PC-9 (cell line): ENCODE data around the gene FAM72A. TPM values are rescaled to one million over a fixed set of nuclear protein-coding genes. Genes with fewer than 3 reads are reported as not detected.
A peak's percentile ranks its signal among the peaks of the same experiment; 100 is the strongest.
"Not testable (repeated sequence)": the region's sequence is repeated elsewhere in the genome, so short reads cannot be mapped to it uniquely, and the experiment has no call there.

Experiments used
- BruUV-seq: library from RNA; stranded (reverse); fragments of 400-500 nt; replicated peaks from 2 replicates; lab custom pipeline; 2021; lab: Mats Ljungman, UMichigan
- CTCF ChIA-PET: fragments of 300-600 bp; sonication (Branson Sonifier 250); formaldehyde crosslinking; loops from one replicate; lab custom pipeline; 2022; ENCODE audit warnings: antibody characterized with exemption; lab: Charles Lee
- POLR2A ChIA-PET: fragments of 300-600 bp; sonication (Branson Sonifier 250); formaldehyde crosslinking; loops from one replicate; lab custom pipeline; 2022; ENCODE audit warnings: antibody characterized with exemption; ENCODE audit not compliant: unreplicated experiment; lab: Charles Lee
- DNase-seq, 2 experiments: peaks; one replicate each; pipeline versions ENCODE4 v3.0.0 to v3.0.0-alpha.2; 2015 to 2022; ENCODE audit warnings: mixed read lengths in 1 of 2
- H2AFZ ChIP-seq: fragments of 200-600 bp; sonication (generic); 2 replicates; pipeline ENCODE4 v1.8.1; 2017; ENCODE audit warnings: antibody characterized with exemption
- H3F3A ChIP-seq: fragments of 200-600 bp; sonication (generic); 2 replicates; pipeline ENCODE4 v1.8.1; 2017; ENCODE audit warnings: antibody characterized with exemption, mild to moderate bottlenecking, low read depth; ENCODE audit not compliant: insufficient read depth
- H3K27ac ChIP-seq: fragments of 200-600 bp; sonication (generic); 2 replicates; pipeline ENCODE4 v1.6.1; 2016; ENCODE audit warnings: mixed run types
- H3K27me3 ChIP-seq: fragments of 200-600 bp; sonication (generic); 2 replicates; pipeline ENCODE4 v1.6.1; 2016; ENCODE audit warnings: low read depth, mixed run types; ENCODE audit not compliant: insufficient read depth
- H3K36me3 ChIP-seq: fragments of 200-600 bp; sonication (generic); 2 replicates; pipeline ENCODE4 v1.6.1; 2016; ENCODE audit warnings: low read depth, mixed run types
- H3K4me1 ChIP-seq: fragments of 200-600 bp; sonication (generic); replicated peaks from 2 replicates; pipeline ENCODE4 v1.6.1; 2016; ENCODE audit warnings: mixed run types; ENCODE audit not compliant: insufficient read depth
- H3K4me2 ChIP-seq: fragments of 200-600 bp; sonication (generic); 2 replicates; pipeline ENCODE4 v1.6.1; 2017; ENCODE audit warnings: mixed run types
- H3K4me3 ChIP-seq: fragments of 200-600 bp; sonication (generic); 2 replicates; pipeline ENCODE4 v1.6.1; 2016; ENCODE audit warnings: mixed run types
- H3K79me2 ChIP-seq: fragments of 200-600 bp; sonication (generic); 2 replicates; pipeline ENCODE4 v1.6.1; 2017; ENCODE audit warnings: low read depth, mixed run types
- H3K9me2 ChIP-seq: fragments of 200-600 bp; sonication (generic); 2 replicates; pipeline ENCODE4 v1.8.1; 2017; ENCODE audit warnings: mild to moderate bottlenecking; ENCODE audit not compliant: insufficient read depth
- H3K9me3 ChIP-seq: fragments of 200-600 bp; sonication (generic); 2 replicates; pipeline ENCODE4 v1.8.1; 2016; ENCODE audit warnings: low read depth; ENCODE audit not compliant: insufficient read depth
- H4K20me1 ChIP-seq: fragments of 200-600 bp; sonication (generic); 2 replicates; pipeline ENCODE4 v1.8.1; 2017; ENCODE audit not compliant: insufficient read depth
- EZH2 ChIP-seq: fragments of 200-600 bp; sonication (generic); IDR thresholded peaks from 2 replicates; pipeline ENCODE4 v1.8.0; 2017; ENCODE audit warnings: antibody characterized with exemption, low read depth
- intact Hi-C: fragments of 100-400 bp; cut with micrococcal nuclease; formaldehyde crosslinking; loops from one replicate; pipeline ENCODE4 v1.10.0; 2022; ENCODE audit not compliant: unreplicated experiment
- total RNA-seq: library from RNA; stranded (reverse); gene quantifications from 2 replicates; pipeline ENCODE4 v1.2.3, GENCODE V29; 2021
- TF ChIP-seq, protein P1 (sequence below): fragments of 200-600 bp; sonication (generic); conservative IDR thresholded peaks from 2 replicates; pipeline ENCODE4 v1.6.1; 2017; ENCODE audit warnings: mixed run types, antibody characterized with exemption, mild to moderate bottlenecking, moderate library complexity

FAM72A gene
- total RNA-seq, 1 experiment from 2014 or later = 20.0 TPM

DNA sequence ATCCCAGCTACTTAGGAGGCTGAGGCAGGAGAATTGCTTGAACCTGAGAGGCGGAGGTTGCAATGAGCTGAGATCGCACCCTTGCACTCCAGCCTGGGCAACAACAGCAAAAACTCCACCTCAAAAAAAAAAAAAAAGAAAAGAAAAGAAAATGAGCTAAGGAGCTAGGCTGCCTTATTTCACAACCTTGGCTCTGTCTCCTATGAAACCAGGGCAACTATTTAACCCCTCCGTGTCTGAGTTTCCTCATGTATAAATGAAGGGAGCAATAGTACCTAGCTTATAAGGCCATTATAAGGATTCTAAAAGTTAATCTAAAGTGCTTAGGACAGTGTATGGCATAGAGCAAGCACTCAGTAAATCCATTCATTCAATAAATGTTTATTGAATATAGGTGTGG is 32.8 kb downstream of the FAM72A start:
- H3K27ac ChIP-seq, H3K9me3 ChIP-seq, H3K4me1 ChIP-seq, H3F3A ChIP-seq, BruUV-seq, H3K36me3 ChIP-seq, H3K79me2 ChIP-seq, DNase-seq, POLR2A ChIA-PET, CTCF ChIA-PET, H2AFZ ChIP-seq, intact Hi-C loops, H4K20me1 ChIP-seq, H3K4me2 ChIP-seq, H3K4me3 ChIP-seq, H3K27me3 ChIP-seq, H3K9me2 ChIP-seq: not testable (repeated sequence)

DNA sequence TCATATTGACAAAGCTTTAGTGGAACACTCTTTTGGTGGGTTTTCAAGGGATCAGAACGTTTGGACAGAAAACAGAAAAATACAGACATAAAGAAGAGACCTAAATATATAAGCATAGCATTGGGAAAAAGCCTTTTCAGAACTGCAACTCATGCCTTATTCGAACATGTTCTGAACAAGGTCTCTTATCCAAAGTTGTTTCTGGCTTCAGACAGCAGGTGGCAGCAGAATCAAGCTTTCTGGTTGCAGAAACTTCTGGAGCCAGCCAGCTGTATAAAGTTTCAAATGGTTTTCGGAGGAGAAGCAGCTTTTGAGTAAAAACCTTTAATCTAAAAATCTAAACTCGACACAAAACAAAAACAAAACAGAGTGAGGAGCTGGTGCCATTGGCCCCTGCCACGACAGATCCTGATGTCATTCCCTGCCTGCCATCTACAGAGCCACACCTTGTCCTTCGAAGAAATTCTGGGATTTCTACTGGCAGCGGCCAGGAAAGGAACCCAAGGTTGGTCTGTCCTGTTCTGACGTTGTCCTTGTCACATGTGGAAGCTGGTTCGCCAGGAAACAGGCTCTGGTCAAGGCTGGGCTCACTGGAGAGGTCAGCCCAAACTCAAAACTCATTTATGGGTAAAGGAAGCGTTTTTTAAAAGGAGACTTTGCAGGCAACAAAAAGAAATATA is 35.1 kb downstream of the FAM72A start:
- TF ChIP-seq, protein P1, sequence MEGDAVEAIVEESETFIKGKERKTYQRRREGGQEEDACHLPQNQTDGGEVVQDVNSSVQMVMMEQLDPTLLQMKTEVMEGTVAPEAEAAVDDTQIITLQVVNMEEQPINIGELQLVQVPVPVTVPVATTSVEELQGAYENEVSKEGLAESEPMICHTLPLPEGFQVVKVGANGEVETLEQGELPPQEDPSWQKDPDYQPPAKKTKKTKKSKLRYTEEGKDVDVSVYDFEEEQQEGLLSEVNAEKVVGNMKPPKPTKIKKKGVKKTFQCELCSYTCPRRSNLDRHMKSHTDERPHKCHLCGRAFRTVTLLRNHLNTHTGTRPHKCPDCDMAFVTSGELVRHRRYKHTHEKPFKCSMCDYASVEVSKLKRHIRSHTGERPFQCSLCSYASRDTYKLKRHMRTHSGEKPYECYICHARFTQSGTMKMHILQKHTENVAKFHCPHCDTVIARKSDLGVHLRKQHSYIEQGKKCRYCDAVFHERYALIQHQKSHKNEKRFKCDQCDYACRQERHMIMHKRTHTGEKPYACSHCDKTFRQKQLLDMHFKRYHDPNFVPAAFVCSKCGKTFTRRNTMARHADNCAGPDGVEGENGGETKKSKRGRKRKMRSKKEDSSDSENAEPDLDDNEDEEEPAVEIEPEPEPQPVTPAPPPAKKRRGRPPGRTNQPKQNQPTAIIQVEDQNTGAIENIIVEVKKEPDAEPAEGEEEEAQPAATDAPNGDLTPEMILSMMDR = peak; percentile 57
- BruUV-seq, H3K9me2 ChIP-seq, H3K4me2 ChIP-seq, H3K27me3 ChIP-seq, H4K20me1 ChIP-seq, H3F3A ChIP-seq, H3K4me1 ChIP-seq, H3K27ac ChIP-seq, CTCF ChIA-PET, H3K9me3 ChIP-seq, H3K79me2 ChIP-seq, H3K36me3 ChIP-seq, POLR2A ChIA-PET, intact Hi-C loops, H3K4me3 ChIP-seq, H2AFZ ChIP-seq: not testable (repeated sequence)
- peak in 1 of 2 experiments; percentile 12 for DNase-seq

DNA sequence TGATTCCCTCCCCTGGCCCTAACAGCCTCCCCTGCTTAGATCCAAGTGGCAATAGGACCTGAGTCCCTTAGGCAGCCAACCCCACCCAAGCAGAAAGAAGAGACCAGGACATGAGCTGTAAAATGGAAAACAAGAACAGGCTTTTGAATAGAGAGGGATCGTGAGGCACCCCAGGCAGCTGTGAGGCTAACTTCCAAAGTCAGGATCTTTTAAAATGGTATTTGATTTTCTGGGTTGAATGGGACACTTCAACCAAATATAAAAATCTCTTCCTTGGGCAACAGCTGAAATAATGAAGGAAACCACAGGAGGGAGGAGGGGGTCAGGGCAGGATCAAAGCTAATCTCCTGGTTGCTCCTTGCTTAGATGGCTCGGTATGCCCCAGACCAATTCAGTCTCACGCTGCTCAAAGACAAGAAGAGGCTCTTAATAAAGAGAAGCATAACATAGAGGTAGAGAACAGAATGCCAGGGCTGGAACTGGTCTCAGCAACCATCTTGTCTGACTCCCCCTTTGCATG is 56.8 kb downstream of the FAM72A start:
- Histone ChIP-seq H3K36me3 (no peaks in the 10 kb centered on the region), H3F3A (no peaks in the 10 kb centered on the region), H3K27ac (no peak overlapping the region), H3K4me1 (no peaks in the 10 kb centered on the region), H3K4me3 (no peak overlapping the region), H4K20me1 (no peaks in the 10 kb centered on the region), H3K4me2 (no peak overlapping the region), H2AFZ (no peak overlapping the region), H3K27me3 (peaks cover 4% of the 10 kb centered on the region), H3K9me2 (no peaks in the 10 kb centered on the region), H3K79me2 (no peaks in the 10 kb centered on the region), H3K9me3 (no peaks in the 10 kb centered on the region)
- TF ChIP-seq EZH2 = no peak
- TF ChIP-seq, protein P1 = no peak
- POLR2A ChIA-PET = interaction anchor here (0.8 kb wide), 1 partner anchor 274 kb away, joined by 6 read pairs; no protein-coding TSS in a partner anchor
- no peak for DNase-seq
- CTCF ChIA-PET = no interaction called here
- intact Hi-C loops = no loop called here
- BruUV-seq = no TSS peak
